Large intestine (tissue), 3 donors: ENCODE results near the gene EYS. TPM values are rescaled to one million over a fixed set of nuclear protein-coding genes. Genes with fewer than 3 reads are reported as not detected.

Source experiments
- DNase-seq, 2 donors: peaks; one replicate each; pipeline versions ENCODE4 v3.0.0 to v3.0.0-alpha.2; 2013
- H3K27ac ChIP-seq: one replicate; pipeline ENCODE4 v1.5.1; 2013; ENCODE audit warnings: low read length
- H3K27me3 ChIP-seq: 2 replicates; pipeline ENCODE4 v1.6.1; 2013; ENCODE audit warnings: low read length; ENCODE audit not compliant: control insufficient read depth, insufficient read depth
- H3K36me3 ChIP-seq: 2 replicates; pipeline ENCODE4 v1.6.1; 2013; ENCODE audit warnings: low read length; ENCODE audit not compliant: control insufficient read depth, insufficient read depth
- H3K4me1 ChIP-seq: one replicate; pipeline ENCODE4 v1.6.1; 2013; ENCODE audit warnings: low read length; ENCODE audit not compliant: control insufficient read depth, insufficient read depth
- H3K4me3 ChIP-seq: one replicate; pipeline ENCODE4 v1.5.1; 2013; ENCODE audit warnings: low read length
- H3K9me3 ChIP-seq: one replicate; pipeline ENCODE4 v1.6.1; 2013; ENCODE audit warnings: mild to moderate bottlenecking, low read depth, low read length, moderate library complexity; ENCODE audit not compliant: control insufficient read depth
- WGBS: methylation state at CpG from one replicate; pipeline ENCODE4 v1.1.5; 2013; ENCODE audit warnings: low lambda C conversion rate; ENCODE audit not compliant: insufficient coverage; 5-methylcytosine and 5-hydroxymethylcytosine counted together
- polyA plus RNA-seq: library from polyadenylated mRNA; unstranded; fragments of 120-200 nt; gene quantifications from one replicate; pipeline ENCODE4 v1.2.1, GENCODE V29; 2013

EYS gene
- polyA plus RNA-seq, 1 donor = 0.76 TPM

DNA sequence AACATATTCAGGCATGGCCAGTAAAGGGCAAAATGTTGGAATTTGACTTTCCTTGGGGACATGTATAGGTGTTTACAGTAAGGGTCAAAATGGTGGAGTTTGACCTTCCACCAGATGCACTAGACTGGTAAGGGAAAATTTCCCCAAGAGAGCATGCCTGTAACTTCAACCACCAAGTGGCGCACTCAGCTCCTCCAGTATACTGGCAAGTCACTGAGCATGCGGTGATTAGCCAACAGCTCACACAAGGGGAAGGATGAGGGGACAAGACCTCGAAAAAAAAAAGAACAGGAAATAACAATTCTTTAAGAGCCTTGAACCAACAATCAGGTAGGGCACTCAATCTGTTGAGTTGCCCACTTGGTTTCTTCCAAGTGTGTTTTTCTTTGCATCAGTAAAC lies 140.9 kb downstream of the EYS start:
- DNase-seq = no peak
- no peaks in the 10 kb centered on the region for H3K27me3 ChIP-seq
- no peak overlapping the region for H3K27ac ChIP-seq
- H3K36me3 ChIP-seq = no peaks in the 10 kb centered on the region
- H3K4me1 ChIP-seq = no peaks in the 10 kb centered on the region
- H3K9me3 ChIP-seq = no peaks in the 10 kb centered on the region
- WGBS = no CpG with 5 or more reads among the region's 3 CpGs
- no peak overlapping the region for H3K4me3 ChIP-seq

DNA sequence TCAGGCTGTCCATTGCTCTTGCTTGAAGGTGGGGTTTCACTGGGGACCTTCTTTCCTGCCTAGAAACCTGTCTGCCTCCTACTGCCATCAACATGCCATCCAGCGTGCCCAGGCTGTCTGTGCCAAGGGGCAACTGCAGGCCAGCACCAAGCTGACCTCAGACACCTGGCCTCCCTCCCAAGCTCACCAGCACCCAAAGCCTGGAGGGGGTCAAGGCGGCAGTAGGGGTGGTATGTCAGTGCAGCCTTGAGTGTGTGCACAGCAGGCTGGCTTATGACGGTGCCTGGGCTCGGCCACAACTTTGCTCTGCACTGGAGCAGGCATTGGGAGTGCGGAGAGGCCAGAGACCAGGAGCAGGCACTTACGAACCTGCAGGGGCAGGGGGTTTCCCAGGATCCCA lies 149.0 kb downstream of the EYS start:
- Histone ChIP-seq H3K4me3 (no peak overlapping the region), H3K27me3 (no peaks in the 10 kb centered on the region), H3K27ac (no peak overlapping the region), H3K36me3 (no peaks in the 10 kb centered on the region), H3K4me1 (no peaks in the 10 kb centered on the region), H3K9me3 (no peaks in the 10 kb centered on the region)
- WGBS = no CpG with 5 or more reads among the region's 6 CpGs
- no peak for DNase-seq

DNA sequence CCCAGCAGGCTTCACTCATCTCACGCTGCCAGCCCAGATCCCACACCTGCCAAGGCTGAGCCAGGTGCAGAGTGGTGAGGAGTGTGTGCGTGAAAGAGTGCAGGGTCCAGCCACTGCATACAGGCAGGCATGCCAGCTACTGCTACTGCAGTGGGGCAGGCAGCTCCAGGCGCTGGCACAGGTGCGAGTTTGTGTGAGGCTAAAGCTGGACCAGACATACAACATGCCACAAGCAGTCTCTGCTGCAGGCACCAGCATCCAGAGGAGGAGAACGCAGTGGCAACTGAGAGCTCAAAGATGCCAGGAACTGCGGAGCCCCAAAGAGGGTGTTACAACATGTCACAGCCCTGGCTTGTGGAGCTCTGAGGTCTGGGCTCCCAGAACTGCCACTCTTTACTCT lies 149.8 kb downstream of the EYS start:
- no peak for DNase-seq
- Histone ChIP-seq H3K4me1 (no peaks in the 10 kb centered on the region), H3K9me3 (no peaks in the 10 kb centered on the region), H3K27me3 (no peaks in the 10 kb centered on the region), H3K4me3 (no peak overlapping the region), H3K36me3 (no peaks in the 10 kb centered on the region), H3K27ac (no peak overlapping the region)
- no CpG with 5 or more reads among the region's 6 CpGs for WGBS

DNA sequence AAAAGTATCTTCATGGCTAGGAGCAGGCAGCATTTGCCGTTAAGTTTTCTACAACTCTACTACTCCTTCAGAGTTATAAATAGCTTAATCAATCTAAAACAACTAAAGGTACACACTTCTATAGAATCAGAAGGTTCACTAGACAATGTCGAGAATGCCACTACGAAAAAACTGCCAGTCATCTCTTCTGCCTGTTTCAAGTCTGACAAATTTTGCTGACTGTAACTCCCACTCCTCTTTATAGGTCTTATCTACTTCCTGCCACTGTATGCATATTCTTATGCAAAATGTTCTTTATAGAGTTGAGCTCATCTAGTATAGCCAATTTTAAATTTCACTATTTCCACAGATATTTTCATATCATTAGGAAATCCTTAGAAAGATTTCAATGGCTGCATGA lies 160.1 kb downstream of the EYS start:
- Histone ChIP-seq H3K4me3 (no peak overlapping the region), H3K27ac (no peak overlapping the region), H3K9me3 (no peaks in the 10 kb centered on the region), H3K36me3 (no peaks in the 10 kb centered on the region), H3K4me1 (no peaks in the 10 kb centered on the region), H3K27me3 (no peaks in the 10 kb centered on the region)
- DNase-seq = no peak
- WGBS = no CpG with 5 or more reads among the region's 3 CpGs

DNA sequence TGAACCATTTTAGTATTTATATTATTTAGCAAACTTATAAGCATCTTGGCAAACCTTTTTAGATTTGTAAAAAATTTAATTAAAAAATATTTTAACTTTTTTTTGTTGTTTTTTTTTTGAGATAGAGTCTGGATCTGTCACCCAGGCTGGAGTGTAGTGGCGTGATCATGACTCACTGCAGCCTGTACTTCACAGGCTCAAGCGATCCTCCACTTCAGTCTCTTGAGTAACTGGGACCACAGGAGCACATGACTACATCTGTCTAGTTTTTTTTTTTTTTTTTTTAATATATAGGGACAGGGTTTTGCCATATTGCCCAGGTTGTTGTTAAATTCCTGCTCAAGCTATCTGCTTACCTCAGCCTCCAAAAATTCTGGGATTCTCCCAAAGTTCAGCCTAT lies 161.1 kb downstream of the EYS start:
- Histone ChIP-seq H3K4me1 (no peaks in the 10 kb centered on the region), H3K27ac (no peak overlapping the region), H3K36me3 (no peaks in the 10 kb centered on the region), H3K27me3 (no peaks in the 10 kb centered on the region), H3K4me3 (no peak overlapping the region), H3K9me3 (no peaks in the 10 kb centered on the region)
- WGBS = no CpG with 5 or more reads among the region's 2 CpGs
- no peak for DNase-seq

DNA sequence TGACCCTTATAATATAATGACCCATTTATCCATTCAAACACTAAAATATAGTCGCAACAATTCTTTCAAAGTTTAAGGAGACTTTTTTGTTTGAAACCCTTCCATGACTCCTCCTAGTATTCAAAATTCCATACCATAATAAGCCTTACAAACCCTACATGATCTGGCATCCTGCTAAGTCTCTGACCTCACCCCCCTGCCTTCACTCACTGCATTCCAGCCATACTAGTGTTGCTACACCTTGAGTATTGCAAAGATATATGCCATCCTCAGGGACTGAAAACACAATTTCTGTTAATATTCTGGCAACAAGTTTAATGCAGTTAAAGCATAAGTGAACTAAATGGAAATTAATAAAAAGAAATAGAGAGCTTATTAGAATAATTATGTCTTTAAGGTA lies 168.4 kb downstream of the EYS start:
- Histone ChIP-seq H3K4me3 (no peak overlapping the region), H3K36me3 (no peaks in the 10 kb centered on the region), H3K4me1 (no peaks in the 10 kb centered on the region), H3K9me3 (no peaks in the 10 kb centered on the region), H3K27me3 (no peaks in the 10 kb centered on the region), H3K27ac (no peak overlapping the region)
- WGBS = no CpG with 5 or more reads among the region's 1 CpG
- DNase-seq = no peak

DNA sequence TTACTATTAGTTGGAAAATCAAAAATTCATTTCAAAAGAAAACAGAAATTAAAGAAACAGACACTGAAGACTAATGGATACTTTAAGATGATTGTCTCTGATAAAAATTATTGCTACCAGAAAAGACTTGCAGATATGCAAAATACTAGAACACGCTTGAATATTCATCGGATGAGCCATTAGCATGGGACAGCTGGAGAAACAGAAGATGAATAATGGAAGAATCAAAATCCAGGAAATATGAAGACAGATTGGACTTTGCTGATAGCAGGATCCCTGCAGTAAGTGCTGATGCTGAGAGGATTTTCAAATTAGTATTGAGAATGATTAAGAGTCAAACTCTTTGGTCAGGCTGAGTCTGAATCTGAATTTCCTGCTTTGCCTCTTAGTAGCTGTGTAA lies 169.4 kb downstream of the EYS start:
- WGBS = 100% methylated on average over 2 of the region's 2 CpGs
- H3K9me3 ChIP-seq = no peaks in the 10 kb centered on the region
- H3K4me3 ChIP-seq = no peak overlapping the region
- H3K27ac ChIP-seq = no peak overlapping the region
- no peaks in the 10 kb centered on the region for H3K27me3 ChIP-seq
- DNase-seq = no peak
- H3K4me1 ChIP-seq = no peaks in the 10 kb centered on the region
- H3K36me3 ChIP-seq = no peaks in the 10 kb centered on the region

DNA sequence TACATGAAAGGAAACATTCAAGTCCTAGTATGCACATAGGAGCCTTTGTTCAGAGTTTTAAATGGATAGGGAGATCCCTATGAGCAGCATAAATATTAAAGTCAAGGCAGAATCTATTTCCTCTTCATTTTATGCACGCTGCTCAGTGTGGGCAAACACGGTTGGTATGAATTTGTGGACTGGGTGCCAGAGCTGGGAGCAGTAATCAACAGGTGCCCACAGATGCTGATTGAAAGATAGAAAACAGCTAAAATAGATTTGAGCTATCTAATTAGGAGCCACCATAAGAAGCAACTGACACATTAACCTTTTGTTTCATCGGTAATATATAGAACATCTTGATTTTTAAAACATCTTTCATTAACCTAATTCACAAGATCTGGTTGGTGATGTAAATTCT lies 175.5 kb downstream of the EYS start:
- no peak overlapping the region for H3K4me3 ChIP-seq
- no peaks in the 10 kb centered on the region for H3K27me3 ChIP-seq
- H3K36me3 ChIP-seq = no peaks in the 10 kb centered on the region
- no peaks in the 10 kb centered on the region for H3K9me3 ChIP-seq
- no peak for DNase-seq
- 100% methylated on average over 1 of the region's 3 CpGs for WGBS
- no peak overlapping the region for H3K27ac ChIP-seq
- no peaks in the 10 kb centered on the region for H3K4me1 ChIP-seq

DNA sequence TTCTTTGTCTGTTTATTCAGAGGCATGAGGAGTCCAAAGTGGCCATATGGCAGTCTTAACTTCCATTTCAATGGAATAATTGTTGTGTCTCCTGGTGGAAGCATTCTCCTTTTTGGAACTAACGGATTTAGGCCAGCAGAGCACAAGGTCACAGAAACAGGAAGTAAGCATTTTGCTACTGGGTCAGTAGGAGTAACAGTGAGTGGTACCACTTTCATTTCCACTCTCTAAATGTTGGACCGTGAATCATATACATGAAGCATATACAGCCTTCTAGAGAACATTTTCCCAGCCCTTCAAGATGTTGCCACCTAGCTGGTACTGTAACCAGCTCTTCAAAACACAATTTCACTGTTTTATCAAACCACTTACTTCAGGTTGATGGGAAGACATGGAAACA lies 182.8 kb downstream of the EYS start:
- Histone ChIP-seq H3K4me3 (no peak overlapping the region), H3K27me3 (no peaks in the 10 kb centered on the region), H3K9me3 (no peaks in the 10 kb centered on the region), H3K36me3 (no peaks in the 10 kb centered on the region), H3K4me1 (no peaks in the 10 kb centered on the region), H3K27ac (no peak overlapping the region)
- no peak for DNase-seq
- WGBS = no CpG with 5 or more reads among the region's 2 CpGs

DNA sequence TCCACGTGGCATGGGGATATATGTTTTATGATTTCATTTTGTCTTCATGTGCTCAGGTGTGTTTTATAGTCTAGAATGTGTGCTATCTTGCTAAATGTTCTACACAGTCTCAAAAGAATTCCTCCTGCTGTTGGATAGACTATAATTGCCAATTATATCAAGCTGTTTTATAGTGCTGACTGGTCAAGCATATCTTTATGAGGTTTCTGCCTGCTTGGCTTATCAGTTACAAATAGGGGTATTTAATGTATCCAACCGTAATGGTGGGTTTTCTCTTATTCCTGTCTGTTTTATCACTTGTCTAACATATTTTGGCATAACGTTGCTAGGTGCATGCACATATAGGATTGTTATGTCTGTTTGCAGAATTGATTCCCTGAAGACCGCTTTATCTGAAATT lies 201.3 kb downstream of the EYS start:
- WGBS = 43% methylated on average over 1 of the region's 4 CpGs
- H3K9me3 ChIP-seq = no peaks in the 10 kb centered on the region
- no peak for DNase-seq
- H3K4me1 ChIP-seq = no peaks in the 10 kb centered on the region
- no peaks in the 10 kb centered on the region for H3K27me3 ChIP-seq
- no peaks in the 10 kb centered on the region for H3K36me3 ChIP-seq
- H3K27ac ChIP-seq = no peak overlapping the region
- H3K4me3 ChIP-seq = no peak overlapping the region

DNA sequence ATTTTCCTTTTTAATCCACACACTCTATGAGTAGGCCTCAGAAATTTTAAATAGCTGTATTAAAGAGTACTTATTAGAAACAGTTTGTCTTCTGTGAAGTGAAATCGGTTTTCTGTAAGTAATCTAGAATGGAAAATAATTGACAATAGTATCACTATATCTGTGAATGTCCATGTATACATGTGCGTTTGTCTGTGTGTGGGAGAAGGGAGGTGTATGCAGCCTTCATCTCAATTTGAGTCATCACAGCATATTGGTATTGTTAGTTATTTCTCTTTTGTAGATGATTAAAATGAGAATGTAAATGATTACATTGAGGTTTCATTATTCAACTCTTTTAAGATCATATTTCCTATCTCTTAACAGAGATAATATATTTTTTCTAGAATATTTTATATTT lies 206.0 kb downstream of the EYS start:
- no peaks in the 10 kb centered on the region for H3K9me3 ChIP-seq
- no peaks in the 10 kb centered on the region for H3K4me1 ChIP-seq
- no peaks in the 10 kb centered on the region for H3K36me3 ChIP-seq
- no peak overlapping the region for H3K4me3 ChIP-seq
- H3K27ac ChIP-seq = no peak overlapping the region
- no peak for DNase-seq
- WGBS = no CpG with 5 or more reads among the region's 2 CpGs
- no peaks in the 10 kb centered on the region for H3K27me3 ChIP-seq
